ENCODE results near the gene FCHO2.
"Not testable (repeated sequence)": the region's sequence is repeated elsewhere in the genome, so short reads cannot be mapped to it uniquely, and the experiment has no call there.

The FCHO2 gene, protein sequence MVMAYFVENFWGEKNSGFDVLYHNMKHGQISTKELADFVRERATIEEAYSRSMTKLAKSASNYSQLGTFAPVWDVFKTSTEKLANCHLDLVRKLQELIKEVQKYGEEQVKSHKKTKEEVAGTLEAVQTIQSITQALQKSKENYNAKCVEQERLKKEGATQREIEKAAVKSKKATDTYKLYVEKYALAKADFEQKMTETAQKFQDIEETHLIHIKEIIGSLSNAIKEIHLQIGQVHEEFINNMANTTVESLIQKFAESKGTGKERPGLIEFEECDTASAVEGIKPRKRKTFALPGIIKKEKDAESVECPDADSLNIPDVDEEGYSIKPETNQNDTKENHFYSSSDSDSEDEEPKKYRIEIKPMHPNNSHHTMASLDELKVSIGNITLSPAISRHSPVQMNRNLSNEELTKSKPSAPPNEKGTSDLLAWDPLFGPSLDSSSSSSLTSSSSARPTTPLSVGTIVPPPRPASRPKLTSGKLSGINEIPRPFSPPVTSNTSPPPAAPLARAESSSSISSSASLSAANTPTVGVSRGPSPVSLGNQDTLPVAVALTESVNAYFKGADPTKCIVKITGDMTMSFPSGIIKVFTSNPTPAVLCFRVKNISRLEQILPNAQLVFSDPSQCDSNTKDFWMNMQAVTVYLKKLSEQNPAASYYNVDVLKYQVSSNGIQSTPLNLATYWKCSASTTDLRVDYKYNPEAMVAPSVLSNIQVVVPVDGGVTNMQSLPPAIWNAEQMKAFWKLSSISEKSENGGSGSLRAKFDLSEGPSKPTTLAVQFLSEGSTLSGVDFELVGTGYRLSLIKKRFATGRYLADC

DNA sequence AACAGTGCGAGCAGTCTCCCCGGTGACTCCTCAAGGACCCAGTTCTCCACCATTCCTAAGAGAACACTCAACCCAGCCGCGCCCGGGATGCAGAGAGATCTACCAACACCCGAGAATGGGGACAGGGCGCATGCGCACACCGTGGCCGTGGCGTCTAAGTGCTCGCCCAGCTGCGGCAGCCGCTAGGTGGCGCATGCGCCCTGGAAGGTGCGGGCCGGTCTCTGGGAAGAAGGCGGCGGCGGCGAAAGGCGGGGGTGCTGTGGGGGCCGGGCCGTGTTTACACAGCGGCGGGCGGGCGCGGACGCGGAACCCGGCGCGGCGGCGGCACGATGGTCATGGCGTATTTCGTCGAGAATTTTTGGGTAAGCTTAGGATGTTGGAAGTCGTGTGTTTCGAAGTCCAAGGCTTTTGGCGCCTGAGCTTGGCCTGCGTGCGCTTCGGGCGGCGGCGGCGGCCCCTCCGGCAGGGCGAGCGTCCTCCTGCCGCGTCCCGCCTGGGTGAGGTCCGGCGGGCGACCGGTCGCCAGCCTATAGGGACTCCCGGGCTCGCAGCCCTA lies at the start of gene FCHO2:
FCHO2 (plus strand) TSS at position 274 of the 556 bp plus-strand sequence; CDS start at position 330, 56 bp downstream.
- FAIRE-seq: no peak

DNA sequence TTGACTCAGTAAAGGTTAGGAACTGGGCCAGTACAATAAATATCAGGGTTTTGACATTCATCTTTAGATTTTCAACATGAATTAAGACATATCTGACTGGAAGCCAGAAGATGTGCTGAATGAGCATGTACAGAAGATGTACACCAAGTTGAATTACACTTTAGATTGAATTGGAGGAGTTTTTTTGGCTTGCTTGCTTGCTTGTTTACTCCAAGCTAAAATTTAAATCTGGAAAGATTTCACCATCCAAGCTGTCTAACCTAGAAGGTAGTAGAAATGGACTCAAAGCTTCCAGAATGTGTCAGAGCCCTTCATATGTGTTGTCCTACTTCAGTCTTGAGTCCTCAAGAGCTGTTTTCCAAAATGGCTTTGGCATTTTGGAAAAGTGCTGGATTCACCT lies 49.0 kb upstream of the FCHO2 start:
- no peak for FAIRE-seq

DNA sequence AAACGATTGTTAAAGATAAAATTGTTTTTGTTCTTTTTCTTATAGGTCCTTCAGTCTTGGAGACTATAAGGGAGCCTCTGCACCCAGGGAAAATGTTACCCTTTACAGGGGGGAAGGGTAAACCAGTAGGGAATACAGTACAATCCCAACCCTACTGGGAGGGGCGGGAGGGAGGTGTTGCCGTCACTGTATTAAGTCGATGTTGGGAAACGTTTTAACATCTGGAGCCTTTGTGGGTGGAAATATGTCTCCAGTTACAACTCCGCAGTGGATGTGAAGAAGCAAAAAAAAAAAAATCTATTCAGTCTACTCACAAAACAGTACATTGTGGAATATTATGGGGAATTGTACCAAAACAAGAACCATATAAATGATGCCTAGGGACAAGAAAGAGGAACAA lies 47.2 kb upstream of the FCHO2 start:
- FAIRE-seq: no peak

DNA sequence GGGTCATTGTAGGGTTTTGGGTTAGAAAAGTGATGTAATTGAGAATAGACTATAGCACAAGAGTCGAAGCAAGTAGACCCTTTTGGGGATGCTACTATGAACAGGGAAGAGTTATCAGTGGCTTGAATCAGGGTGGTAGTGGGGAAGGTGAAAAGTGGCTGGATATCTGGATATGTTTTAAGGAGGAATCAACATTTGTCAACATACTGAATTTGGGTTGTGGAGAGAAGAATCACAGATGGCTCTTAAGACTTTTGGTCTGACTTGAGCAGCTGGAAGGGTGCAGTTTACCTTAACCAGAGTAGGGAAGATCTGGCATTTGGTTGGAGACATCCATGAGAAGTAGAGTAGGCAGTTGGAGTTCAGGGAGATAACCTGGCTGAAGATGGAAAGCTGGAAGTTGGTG lies 38.5 kb upstream of the FCHO2 start:
- FAIRE-seq: no peak

DNA sequence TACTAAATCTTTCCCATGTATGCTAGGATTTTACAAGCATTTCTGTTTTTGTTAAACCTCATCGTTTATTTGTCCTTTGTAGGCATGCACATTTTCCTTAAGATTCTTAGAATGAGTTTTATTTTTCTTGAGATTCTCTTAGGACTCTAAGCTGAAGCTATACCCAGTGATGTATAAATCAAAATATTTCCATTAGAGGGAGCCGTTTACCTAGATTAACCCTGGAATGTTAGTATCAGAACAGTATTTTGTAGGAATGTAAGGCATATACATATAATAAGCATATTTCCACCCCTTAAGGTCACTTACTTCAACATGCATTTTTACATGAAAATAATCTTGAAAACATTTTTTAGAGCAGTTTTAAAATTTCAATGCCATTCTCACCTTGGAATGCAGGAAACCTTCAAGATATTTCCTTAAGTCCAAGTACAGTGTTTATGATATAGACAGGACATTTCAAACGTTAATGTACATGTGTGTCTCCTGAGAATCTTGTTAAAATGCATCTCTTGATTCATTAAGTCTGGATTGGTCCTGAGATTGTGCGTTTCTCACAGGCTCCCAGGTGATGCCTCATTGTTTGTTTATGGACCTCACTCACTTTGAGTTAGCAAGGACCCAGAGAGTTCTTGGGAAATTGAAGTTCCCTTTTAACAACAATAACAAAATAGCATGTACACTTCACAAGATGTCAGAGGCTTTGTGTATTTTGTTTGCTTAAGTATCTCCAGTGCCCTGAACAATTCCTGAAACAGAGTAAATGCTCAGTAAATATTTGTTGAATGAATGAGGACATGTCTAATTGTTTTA lies 34.9 kb upstream of the FCHO2 start:
- FAIRE-seq: peak; percentile 97

DNA sequence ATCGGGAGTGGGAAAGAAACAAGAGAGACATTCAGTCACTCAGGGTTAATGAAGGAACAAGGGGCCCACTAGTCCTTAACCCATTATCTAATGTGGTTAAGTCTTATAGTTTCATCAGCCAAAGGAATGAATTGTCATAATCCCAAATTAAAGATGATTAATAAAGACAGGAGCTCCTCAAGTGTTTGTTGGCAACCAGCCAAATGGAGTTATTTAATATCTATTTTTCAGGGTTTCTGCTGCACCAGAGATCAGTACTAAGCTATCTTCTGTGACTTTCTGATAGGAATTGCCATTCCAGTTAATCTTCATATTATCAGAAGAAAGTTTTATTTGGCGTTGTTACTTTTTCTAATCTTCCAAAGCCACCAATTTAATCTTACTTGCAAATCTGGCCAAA lies 34.0 kb upstream of the FCHO2 start:
- no peak for FAIRE-seq

DNA sequence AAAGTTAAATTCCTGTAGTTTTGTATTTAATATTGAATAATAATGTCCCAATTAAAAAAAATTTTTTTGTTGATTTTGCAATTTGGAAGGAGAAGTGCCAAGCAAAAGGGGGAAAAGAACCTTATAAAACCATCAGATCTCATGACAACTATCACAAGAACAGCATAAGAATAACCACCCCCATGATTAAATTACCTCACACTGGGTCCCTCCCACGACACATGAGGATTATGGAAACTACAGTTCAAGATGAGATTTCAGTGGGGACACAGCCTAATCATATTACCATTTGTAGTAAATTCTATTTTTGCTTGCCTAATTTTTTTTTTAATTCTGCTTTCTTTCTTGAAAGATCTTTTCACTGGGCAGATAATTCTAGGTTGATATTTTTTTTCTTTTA lies 33.4 kb upstream of the FCHO2 start:
- FAIRE-seq: no peak

DNA sequence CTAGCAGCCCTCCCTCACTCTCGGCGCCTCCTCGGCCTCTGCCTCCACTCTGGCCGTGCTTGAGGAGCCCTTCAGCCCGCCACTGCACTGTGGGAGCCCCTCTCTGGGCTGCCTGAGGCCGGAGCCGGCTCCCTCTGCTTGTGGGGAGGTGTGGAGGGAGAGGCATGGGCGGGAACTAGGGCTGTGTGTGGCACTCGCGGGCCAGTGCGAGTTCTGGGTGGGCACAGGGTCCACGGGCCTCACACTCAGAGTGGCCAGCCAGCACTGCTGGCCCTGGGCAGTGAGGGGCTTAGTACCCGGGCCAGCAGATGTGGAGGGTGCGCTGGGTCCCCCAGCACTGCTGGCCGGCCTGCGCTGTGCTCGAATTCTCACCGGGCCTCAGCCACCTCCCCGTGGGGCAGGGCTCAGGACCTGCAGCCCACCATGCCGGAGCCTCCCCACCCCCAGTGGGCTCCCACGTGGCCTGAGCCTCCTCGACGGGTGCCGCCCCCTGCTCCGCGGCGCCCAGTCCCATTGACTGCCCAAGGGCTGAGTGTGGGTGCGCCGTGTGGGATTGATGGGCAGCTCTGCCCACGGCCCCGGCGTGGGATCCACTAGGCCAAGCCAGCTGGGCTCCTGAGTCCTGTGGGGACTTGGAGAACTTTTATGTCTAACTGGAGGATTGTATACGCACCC lies 30.4 kb upstream of the FCHO2 start:
- no peak for FAIRE-seq

DNA sequence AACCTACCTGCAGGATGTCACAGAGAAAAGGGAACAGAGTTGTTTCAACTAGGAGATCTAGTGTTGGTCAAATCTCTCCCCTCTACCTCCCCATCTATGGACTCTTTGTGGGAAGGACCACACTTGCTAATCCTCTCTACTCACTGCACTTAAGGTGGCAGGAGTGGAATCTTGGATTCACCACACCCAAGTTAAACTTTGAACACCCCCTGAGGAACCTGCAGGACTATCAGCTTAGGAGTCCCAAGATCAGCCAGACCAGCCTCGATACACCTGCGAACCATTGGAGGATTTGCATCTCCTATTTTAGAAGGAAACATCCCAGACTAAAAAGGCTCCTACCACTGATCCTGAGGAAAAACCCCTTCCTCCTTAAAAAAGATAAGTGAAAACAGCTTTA lies 23.2 kb upstream of the FCHO2 start:
- not testable (repeated sequence) for FAIRE-seq

DNA sequence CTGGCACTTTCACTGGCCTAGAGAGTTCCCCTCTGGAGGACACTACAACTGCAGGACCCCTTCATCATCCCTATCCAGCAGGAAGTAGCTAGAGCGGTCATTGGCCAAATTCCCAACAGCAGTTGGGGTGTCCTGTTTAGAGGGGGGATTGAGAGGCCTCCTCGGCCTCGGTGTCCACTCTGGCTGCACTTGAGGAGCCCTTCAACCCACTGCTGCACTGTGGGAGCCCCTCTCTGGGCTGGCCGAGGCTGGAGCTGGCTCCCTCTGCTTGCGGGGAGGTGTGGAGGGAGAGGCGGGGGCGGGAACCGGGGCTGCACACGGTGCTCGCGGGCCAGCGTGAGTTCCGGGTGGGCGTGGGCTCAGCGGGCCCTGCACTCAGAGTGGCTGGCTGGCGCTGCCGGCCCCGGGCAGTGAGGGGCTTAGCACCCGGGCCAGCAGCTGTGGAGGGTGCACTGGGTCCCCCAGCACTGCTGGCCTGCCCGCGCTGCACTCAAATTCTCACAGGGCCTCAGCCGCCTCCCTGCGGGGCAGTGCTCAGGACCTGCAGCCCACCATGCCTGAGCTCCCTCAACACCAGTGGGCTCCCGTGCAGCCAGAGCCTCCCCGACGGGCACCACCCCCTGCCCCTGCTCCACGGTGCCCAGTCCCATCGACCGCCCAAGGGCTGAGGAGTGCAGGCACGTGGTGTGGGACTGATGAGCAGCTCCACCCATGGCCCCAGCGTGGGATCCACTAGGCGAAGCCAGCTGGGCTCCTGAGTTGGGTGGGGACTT lies 20.7 kb upstream of the FCHO2 start:
- not testable (repeated sequence) for FAIRE-seq

DNA sequence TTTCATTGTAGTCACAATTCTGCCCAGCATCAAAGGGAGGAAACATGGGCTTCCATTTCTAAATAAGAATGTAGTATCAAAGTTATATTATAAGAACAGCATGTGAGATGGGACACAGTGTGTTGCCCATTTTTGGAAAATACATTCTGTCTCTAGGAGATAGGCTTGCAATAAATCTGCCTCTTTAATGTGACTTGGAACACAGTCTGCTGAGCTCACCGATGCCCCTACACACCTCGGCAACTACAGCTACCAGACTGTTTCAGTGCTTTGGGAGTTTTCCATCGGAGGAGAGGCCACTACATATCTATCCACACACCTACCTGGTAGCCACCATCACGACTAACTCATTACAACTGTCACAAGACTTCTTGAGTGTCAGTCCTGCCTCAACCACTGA lies 18.9 kb upstream of the FCHO2 start:
- no peak for FAIRE-seq

DNA sequence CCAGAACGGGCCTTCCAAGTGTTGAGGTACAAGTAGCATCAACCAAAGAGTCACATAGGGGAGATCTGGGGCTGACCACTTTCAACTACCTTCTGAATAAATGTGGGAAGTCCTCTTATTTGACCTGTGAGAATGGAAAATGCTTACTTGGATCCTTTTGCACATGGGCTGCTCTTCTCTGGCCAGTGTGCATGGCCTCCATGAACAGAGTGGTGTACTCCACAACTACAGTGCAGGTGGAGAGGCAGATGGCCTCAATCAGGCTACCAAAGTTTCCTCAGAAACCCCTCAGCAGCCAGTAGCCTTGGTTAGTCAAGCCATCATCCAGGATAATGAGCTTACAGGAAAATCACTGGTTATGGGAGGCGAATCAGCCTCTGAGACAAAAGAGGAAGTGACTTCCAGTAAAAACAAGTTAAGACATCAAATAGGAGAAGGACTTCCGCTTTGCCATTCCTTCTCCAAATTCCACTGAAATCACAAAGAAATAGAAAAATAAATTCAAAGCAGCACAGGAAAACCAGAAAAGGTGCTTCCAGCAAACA lies 18.3 kb upstream of the FCHO2 start:
- FAIRE-seq: no peak

DNA sequence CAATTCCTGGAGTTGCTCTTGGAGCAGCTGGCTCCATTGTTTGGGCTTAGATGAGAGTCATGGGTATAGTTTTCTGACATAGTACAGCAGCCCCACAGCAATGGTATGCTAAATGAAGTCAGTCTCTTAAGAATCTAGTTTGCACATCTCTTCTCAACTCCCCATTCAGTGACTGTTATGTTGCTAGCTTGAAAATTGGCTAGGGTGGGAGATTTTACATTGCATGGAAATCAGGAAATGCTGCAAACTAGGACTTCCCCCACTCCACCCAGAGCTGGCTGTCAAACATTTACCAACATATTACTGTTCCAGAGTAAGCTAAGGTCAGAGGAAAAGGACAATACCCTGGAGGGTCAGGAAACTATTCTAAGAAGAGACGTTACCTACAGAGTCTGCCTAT lies 17.6 kb upstream of the FCHO2 start:
- FAIRE-seq: no peak

DNA sequence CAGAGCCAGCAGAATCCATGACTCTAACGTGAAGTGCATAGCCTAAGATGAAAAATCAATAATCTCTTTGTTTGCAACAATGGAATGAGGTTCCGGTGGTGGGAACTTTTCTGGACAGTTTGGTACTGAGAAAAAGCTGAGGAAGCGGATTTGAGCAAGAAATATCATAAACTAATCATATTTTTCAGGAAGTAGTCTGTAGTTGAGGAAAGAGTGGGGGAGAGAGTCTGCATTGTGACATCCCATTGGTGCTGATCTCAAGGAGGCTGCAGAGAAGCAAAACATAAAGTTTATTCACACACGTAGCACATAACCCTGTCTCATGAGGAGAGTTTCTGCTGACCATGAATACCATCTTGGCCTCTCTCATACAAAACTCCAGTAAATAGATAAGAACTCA lies 15.8 kb upstream of the FCHO2 start:
- FAIRE-seq: no peak

DNA sequence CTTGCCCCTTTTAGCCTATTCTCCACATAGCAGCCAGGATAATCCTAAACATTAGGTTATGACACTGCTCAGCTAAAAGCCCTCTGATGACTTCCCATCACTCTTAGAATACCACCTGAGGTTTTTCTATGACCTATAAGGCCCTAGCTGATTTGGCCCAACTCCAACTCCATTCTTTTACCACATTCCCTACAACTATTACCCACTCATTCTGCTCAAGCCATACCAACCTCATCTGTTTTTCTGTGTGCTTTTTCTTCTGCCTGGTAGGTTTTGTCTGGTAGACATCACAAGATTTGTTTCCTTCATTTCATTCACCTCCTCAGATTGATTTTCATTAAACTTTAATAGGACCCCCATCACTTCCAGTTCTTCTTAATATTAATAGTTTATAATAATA lies 12.5 kb upstream of the FCHO2 start:
- FAIRE-seq: no peak

DNA sequence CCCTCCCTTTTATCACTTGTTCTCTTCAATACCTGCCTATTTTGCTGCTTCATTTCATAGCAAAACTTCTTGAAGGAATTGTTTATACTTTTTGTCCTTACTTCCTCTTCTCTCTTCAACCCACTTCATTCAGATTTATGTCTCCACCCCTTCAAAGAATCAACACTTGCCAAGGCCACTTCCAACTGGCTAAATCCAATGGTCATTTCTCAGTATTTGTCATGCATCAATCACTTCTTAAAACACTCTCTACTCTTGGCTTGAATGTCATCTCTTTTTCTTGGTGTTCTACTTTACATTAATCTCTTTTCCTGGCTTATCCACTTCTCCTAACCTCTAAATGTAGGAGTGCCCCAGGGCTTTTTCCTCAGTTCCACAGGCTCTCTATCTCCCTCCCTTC lies 8.3 kb upstream of the FCHO2 start:
- FAIRE-seq: no peak

DNA sequence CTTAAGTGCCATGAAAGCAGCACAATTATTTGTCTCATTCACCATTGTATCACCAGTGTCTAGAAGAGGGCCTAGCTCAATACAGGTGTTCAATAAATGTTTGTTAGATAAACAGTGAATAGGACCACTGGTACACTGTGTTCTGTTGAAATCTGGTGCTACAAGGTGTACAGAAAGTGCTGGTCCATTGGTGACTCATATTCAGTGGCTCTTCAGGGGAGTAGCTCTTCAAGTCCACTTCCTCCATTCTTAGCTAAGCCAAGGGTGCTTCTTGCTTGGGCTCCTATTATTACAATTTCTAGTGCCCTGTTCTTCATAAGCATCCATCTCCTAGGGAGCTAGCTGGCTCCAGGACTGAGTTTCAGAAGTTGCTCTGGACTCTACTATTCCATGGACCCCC lies 6.4 kb upstream of the FCHO2 start:
- FAIRE-seq: no peak

DNA sequence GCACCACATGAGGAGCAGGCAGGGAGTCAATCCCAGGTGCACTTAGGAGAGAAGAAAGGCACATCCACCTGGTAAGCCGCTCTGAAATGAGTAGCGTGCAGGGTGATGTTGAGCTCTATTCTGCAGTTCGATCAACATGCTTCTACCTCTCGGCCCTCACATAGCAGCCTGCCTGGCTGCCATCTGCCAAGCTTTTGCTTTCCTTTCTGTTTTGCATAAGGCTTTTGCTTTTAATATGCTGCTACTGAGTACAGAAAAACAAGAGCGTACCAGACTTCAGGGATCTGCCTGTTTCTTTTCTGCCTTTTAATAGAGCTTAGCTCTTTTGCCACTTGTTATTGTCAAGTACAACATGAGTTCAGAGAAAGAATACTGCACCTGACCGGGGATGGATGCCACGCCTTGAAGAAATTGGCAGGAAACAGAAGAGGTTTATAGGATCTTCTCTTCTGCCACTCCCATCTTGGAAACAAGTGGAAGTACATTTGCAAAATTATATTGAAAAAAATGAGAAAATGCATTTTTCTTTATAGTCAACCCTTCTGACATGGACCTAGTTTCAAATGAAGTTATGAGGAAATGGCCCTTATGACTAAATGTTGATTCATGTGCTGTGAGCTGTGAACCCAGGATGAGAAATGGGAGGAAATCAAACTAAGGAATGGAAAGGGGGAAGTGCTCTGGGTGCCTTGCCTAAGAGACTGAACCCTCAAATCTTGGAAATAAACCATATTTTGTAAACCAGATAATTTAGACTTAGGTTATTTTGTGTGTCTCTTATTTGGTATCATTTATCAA lies 4.0 kb upstream of the FCHO2 start:
- FAIRE-seq: no peak

DNA sequence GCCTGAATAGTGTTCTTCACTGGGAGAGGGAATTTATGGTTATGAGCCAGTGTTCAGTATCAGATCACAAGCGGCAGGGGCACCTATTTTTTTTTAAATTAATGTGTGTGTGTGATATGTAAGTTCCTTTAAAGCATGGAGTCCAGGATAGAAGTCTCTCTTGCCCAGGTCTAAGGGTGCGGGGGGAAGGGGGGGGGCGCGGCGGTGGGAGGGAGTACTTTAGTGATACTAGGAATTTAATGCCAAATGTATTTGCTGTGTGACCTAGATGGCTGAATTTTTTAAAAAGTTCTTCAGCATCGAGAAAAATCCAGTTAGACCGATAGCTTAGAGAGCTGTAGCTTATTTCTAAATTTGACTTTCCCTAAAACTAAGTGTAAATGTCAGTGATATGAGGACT lies 1.5 kb upstream of the FCHO2 start:
- FAIRE-seq: no peak

DNA sequence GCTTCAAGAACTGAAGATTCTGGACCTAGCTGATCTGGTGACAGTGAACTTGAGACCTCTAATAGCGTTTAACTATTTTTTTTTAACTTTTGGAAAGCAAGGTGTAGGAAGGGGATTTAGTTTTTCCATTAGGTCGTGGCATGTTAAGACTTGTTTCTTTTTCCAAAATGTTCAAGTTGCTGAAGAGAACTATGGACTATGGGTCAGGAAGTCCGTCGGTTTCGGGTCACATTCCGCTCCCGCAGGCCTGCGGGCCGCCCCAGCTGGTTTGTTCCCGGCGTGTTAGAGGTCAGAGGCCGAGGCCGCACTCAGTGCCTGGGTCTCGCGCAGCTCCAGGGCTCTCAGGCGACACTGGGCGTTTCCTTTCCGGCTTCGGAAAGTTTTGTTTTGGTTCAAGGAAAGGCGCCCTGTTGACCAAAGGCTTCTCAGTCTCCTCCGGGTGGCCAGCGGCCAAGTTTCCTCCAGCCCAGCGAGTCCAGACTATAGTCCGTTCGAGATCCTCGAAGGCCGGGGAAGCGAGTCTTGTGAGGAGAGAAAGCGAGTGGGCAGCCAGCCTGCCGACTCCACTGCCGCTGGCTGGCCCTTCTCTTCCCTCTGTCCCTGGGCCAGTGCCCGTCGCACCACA lies 586 bp upstream of the FCHO2 start:
- FAIRE-seq: no peak

Data from A204.1 (cell line).